A204.1 (cell line): ENCODE results near the gene PI4K2A.
"Not testable (repeated sequence)": the region's sequence is repeated elsewhere in the genome, so short reads cannot be mapped to it uniquely, and the experiment has no call there.

Source experiments
- FAIRE-seq: peaks from 2 replicates; lab custom pipeline; 2012; peaks lifted over from hg19 to GRCh38; lab: Jason Lieb, UNC

The PI4K2A gene

GRCh38 chr10:97675222-97675621 is 34.8 kb downstream of the PI4K2A start:
- FAIRE-seq, result no peak

DNA sequence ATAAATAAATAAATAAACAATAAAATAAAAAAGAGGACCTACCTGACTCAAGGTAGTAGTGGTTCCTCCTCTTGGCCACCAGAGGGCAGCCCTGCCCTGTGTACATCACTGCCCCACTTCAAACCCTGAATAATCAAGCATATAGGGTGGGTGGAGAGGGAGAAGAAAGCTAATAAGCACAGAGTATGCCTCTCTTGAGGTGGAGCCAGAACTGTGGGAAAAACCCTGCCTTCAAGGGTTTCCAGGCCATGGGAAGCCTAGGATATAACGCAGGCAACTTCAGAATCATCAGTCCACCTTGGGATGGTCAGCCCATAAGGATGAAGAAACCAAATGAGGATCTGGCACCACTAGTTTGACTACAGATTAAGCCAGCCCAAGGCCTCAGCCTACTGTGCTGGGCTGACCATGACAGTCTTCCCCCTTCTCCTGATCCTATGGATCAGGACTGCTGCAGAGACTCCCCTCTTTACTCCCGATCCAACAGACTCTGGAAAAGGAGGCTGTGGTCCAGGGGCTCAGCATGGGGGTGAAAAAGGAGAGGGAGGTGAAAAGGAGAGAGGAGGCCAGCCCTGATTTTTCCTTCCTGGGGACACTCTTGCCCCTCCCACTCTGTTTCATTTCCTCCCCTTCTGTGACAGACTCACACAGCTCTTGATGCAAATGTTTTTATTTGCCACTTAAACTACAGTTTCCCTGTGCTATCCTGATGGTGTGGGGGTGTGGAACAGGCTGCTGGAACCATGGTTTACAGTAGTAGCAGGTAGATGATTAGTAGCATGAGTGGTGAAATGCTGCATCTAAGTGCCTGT is 36.5 kb downstream of the PI4K2A start:
- FAIRE-seq, result peak; percentile 41

GRCh38 chr10:97679594-97679993 is 39.1 kb downstream of the PI4K2A start:
- FAIRE-seq, result no peak

GRCh38 chr10:97682042-97682441 is 41.6 kb downstream of the PI4K2A start:
- FAIRE-seq, result no peak

- FAIRE-seq, result no peak
Observed at GRCh38 chr10:97683556-97684367, 43.3 kb downstream of the PI4K2A start.

GRCh38 chr10:97684368-97684713 is 43.9 kb downstream of the PI4K2A start:
- not testable (repeated sequence) for FAIRE-seq

DNA sequence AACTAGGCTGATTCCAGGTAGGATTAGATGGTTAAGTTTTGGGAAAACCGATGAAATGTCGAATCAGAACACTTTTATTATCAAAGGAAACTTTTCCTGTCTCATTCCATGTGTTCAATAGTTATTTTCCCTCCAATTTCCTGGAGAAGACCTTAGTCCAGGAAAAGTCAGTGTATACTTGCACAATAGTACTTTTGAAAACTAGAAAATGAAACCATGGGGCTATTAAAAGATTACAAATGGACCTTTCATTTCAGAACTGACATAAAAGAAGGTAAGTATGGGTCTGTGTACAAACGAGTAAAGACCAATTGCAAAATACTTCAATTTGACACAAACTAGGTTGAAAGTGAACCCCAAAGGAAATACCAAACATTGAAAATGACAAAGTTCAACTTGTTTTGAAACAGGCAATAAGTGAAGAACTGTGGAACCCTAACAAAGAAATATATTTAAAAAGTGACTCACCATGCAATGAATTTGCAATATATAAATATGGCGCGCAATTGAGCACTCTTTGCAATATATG is 44.5 kb downstream of the PI4K2A start:
- no peak for FAIRE-seq

DNA sequence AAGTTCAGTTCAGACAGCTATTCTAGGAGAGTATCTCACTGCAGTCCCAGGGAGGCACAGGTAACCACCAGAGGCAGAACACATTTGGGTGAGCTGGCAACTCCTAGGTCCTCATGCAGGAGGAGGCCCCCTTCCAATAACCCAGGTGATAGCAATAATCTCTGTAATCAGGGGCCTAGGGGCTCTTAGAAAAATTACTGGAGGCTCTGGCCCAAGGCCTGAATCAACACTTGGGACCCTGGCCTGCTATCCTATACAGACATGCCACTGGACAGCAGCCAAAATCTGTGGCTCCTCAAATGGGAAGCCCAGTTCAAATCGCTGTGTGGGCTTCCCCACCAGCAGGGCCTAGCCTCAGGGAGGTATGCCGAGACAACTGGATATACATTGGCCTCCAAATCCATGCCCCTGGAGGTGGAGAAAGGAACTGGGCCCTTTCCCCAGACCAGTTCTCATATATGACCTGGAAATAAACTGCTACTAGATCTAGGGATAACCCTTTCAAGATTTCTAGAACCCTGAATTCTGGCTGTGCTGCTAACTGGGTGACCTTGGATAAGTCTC is 45.0 kb downstream of the PI4K2A start:
- no peak for FAIRE-seq

GRCh38 chr10:97686301-97686961 is 46.0 kb downstream of the PI4K2A start:
- no peak for FAIRE-seq

DNA sequence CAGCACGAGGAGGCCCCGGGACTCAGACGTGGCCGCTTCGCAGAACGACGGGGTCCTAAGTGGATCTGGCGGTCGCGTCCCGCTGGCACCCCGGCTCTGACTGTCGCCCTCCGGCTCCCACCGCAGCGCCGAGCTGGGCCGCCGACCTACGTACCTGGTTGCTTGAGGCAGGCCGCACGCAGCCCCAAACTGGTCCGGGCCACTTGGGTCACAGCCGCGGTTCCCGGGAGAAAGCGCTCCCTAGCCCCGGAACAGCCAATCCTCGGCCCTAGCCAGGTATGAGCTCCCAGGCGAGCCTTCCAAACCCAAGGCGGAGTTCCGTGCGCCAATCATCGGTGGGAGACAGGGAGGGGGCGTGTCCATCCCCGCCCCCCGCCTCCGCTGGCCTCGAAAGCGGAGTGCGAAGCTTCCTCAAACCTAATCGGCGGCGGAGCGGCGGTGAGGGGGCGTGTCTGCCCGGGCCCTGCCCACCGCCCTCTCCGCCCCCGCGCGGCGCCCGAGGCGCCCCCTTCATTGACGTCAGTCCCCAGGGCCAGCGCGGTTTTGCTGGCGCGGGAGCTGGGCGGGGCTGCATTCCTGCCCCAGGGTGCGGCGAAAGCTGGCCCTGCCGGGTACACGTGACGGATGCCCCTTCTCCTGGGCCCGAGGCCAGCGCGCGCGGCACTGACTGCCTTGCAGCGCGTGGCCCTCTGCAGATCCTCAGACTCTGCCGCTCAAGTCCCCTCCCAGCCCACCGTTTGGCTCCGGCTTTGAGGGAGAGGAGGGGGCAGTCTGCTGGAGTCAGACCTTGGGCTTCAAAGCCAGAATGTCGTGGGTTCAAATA is 46.7 kb downstream of the PI4K2A start, which contains the start of gene AVPI1:
TSS of gene AVPI1 (minus strand) at position 280 of the 823 bp plus-strand sequence. CDS start 7,336 bp downstream, outside the sequence.
- peak; percentile 84 for FAIRE-seq

- no peak for FAIRE-seq
Observed at GRCh38 chr10:97687785-97688781, 47.6 kb downstream of the PI4K2A start.

GRCh38 chr10:97689559-97690020 is 49.1 kb downstream of the PI4K2A start:
- FAIRE-seq, result no peak

DNA sequence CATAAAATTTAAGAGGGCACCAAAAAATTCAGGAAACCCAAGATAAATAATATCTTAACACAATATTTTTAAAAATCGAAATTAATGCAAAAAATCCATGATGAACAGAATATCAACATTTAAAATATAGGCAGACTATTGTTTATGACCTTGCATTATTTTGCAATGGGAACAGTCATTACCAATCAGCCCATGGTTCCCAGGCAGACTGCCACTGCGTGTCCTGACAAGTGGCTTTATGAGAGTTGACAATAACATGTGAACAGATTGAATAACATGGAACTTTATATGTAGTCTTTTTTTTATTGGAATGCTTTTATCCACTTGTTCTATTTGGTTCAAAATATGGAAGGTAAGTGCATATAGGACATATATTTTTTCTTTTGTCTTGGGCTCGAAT is 49.7 kb downstream of the PI4K2A start:
- FAIRE-seq, result no peak

GRCh38 chr10:97698072-97698655 is 57.7 kb downstream of the PI4K2A start:
- FAIRE-seq, result not testable (repeated sequence)

GRCh38 chr10:97701438-97702069 is 61.1 kb downstream of the PI4K2A start:
- FAIRE-seq, result peak; percentile 96

DNA sequence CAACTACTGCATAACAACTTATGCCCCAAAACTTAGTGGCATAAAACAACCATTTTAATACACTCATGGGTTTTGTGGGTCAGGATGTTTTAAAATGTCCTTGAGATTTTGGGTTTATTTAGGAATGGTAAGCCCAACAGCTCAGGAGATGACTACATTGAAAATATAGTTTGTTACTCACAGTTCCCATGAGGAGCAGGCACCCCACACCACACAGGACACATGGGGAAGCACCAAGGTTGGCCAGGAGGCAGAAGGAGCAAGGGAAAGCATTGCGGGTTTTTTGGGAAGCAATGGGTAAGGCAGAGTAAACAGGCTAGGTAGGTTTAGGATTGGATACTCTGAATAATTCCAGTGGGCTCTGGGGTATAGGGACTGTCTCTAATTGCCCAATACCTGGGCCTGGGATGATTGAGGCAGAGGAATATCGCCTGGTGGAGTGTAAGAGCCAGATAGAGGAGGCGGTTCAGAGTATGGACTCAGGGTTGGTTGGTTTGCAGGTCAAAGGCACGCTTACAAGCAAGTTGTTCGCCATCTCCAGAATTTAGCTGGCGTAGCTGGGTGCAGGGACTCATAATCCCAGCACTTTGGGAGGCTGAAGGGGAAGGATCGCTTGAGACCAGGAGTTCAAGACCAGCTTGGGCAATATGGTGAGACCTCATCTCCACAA is 63.1 kb downstream of the PI4K2A start:
- FAIRE-seq, result no peak

- no peak for FAIRE-seq
Observed at GRCh38 chr10:97704341-97704740, 63.9 kb downstream of the PI4K2A start.

- FAIRE-seq, result no peak
Observed at GRCh38 chr10:97705006-97705670, 64.7 kb downstream of the PI4K2A start.
